Measurements from ENCODE around the gene RALGDS.

DNA sequence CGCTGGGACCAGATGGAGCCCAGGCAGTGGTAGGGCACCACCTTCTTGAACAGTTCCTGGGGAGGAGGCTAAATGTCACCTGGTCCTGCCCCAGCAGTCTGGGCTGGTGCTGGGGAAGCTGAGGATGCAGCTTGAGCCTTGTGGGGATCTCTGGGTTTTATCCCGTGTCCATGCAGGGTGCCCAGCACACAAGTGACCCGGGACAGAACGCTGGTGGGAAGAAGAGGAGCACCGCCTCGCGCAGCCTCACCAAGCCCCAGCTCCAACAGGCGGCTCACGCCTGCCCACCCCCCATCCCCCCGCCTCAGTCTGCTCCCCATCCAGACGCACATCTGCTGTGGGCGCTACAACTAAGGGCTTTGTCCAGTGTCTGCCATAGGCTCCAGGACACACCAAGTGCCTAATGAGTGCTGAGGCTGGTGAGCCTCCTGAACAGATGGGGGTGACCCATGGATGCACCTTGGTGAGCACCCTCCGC, 13.8 kb downstream of the RALGDS start:
- TF ChIP-seq, protein P1, sequence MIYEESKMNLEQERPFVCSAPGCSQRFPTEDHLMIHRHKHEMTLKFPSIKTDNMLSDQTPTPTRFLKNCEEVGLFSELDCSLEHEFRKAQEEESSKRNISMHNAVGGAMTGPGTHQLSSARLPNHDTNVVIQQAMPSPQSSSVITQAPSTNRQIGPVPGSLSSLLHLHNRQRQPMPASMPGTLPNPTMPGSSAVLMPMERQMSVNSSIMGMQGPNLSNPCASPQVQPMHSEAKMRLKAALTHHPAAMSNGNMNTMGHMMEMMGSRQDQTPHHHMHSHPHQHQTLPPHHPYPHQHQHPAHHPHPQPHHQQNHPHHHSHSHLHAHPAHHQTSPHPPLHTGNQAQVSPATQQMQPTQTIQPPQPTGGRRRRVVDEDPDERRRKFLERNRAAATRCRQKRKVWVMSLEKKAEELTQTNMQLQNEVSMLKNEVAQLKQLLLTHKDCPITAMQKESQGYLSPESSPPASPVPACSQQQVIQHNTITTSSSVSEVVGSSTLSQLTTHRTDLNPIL (CRISPR knock-in tag; IDR thresholded peaks at IDR 0.05; ENCODE audit: low read depth) = no peak
- TF ChIP-seq RARB (CRISPR knock-in tag; IDR thresholded peaks at IDR 0.05) = no peak
- TF ChIP-seq, protein P2, sequence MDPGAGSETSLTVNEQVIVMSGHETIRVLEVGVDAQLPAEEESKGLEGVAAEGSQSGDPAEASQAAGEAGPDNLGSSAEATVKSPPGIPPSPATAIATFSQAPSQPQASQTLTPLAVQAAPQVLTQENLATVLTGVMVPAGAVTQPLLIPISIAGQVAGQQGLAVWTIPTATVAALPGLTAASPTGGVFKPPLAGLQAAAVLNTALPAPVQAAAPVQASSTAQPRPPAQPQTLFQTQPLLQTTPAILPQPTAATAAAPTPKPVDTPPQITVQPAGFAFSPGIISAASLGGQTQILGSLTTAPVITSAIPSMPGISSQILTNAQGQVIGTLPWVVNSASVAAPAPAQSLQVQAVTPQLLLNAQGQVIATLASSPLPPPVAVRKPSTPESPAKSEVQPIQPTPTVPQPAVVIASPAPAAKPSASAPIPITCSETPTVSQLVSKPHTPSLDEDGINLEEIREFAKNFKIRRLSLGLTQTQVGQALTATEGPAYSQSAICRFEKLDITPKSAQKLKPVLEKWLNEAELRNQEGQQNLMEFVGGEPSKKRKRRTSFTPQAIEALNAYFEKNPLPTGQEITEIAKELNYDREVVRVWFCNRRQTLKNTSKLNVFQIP (CRISPR knock-in tag; IDR thresholded peaks at IDR 0.05; ENCODE audit: borderline replicate concordance, low read depth) = no peak
- TF ChIP-seq, protein P3, sequence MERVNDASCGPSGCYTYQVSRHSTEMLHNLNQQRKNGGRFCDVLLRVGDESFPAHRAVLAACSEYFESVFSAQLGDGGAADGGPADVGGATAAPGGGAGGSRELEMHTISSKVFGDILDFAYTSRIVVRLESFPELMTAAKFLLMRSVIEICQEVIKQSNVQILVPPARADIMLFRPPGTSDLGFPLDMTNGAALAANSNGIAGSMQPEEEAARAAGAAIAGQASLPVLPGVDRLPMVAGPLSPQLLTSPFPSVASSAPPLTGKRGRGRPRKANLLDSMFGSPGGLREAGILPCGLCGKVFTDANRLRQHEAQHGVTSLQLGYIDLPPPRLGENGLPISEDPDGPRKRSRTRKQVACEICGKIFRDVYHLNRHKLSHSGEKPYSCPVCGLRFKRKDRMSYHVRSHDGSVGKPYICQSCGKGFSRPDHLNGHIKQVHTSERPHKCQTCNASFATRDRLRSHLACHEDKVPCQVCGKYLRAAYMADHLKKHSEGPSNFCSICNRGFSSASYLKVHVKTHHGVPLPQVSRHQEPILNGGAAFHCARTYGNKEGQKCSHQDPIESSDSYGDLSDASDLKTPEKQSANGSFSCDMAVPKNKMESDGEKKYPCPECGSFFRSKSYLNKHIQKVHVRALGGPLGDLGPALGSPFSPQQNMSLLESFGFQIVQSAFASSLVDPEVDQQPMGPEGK (CRISPR knock-in tag; IDR thresholded peaks at IDR 0.05; ENCODE audit: borderline replicate concordance) = no peak
- TF ChIP-seq ZFP3 (CRISPR knock-in tag; IDR thresholded peaks at IDR 0.05) = no peak
- TF ChIP-seq TOX (CRISPR knock-in tag; IDR thresholded peaks at IDR 0.05; ENCODE audit: borderline replicate concordance) = no peak
- no peak for TF ChIP-seq ZNF70 (CRISPR knock-in tag; IDR thresholded peaks at IDR 0.05)
- no peak for TF ChIP-seq OSR1 (CRISPR knock-in tag; IDR thresholded peaks at IDR 0.05)
- no peak for TF ChIP-seq ESRRG (CRISPR knock-in tag; IDR thresholded peaks at IDR 0.05)
